LoVo (cell line): Measurements from ENCODE around the gene CMTM1.
"Not testable (repeated sequence)": the region's sequence is repeated elsewhere in the genome, so short reads cannot be mapped to it uniquely, and the experiment has no call there.

Experiments used
- DNase-seq: peaks from one replicate; pipeline ENCODE4 v3.0.0-alpha.2; 2016; ENCODE audit warnings: low spot score

CMTM1 gene

DNA sequence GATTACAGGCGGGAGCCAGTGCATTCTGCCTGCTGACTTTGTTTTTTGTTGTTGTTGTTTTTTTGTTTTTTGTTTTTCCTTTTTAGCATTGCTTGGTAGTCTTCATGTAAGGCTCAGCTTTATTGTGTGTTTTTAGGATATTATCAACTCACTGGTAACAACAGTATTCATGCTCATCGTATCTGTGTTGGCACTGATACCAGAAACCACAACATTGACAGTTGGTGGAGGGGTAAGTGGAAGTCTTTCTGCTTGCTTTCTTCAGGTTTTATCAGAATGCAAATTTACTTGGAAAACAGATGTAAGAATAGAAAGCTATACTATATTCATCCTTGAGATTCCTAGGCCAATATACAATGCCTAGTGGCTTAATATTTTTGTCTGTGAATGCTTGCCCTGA is 3.3 kb upstream of the CMTM1 start:
- DNase-seq, result no peak

DNA sequence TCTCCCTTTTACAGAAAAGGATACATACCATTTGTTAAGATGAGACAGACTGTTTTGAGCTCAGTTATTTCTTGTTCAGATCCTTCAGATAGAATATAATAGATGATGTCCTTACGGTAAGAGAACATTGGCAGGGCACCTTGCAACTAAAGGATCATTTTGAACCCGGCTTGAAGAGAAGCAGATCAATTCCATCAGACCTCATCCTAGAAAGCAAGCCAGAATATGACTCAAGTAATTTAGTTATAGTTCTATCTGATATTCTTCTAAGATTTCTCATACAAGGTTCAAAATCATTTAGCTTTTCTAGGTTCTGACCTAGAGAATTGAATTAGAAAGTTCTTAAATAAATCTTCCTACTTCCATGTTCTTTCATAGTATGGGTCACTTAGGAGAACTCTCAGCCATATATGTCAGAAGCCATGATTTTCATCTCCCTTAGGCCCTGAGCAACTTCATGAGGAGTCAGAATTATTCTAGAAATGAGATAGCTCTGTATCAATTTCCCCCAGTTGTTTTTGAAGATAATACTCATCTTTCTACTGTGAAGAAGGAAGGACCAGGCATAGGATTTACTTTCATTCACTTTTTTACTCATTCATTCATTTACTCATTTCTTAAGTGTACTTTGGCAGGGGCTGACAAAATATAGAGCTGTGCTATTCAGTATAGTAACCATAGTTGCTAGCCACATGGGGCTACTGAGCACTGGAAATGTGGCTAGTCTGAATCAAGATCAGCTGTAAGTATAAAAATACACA is 2.5 kb upstream of the CMTM1 start:
- DNase-seq, result no peak

DNA sequence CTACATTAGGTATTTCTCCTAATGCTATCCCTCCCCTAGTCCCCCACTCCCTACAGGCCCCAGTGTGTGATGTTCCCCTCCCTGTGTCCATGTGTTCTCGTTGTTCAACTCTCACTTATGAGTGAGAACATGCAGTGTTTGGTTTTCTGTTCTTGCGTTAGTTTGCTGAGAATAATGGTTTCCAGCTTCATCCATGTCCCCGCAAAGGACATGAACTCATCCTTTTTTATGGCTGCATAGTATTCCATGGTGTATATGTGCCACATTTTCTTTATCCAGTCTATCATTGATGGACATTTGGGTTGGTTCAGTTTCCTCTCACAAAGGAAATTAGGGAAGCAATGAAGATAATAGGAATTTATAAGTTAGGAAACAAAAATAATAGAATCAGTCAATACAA is 1.0 kb downstream of the CMTM1 start:
- not testable (repeated sequence) for DNase-seq

DNA sequence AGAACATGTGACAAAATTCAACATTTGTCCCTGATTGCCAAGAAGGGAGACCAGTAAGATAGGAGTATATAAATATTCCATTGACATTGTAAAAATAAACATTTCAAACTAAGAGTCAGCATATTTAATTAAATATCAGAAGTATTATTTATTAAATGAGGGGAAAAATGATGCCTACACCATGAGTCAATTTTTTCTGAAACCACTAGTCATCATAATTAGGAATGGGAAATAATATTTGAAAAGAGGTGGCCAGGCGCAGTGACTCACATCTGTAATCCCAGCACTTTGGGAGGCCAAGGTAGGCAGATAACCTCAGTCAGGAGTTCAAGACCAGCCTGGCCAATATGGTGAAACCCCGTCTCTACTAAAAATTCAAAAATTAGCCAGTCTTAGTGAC is 2.1 kb downstream of the CMTM1 start:
- no peak for DNase-seq

DNA sequence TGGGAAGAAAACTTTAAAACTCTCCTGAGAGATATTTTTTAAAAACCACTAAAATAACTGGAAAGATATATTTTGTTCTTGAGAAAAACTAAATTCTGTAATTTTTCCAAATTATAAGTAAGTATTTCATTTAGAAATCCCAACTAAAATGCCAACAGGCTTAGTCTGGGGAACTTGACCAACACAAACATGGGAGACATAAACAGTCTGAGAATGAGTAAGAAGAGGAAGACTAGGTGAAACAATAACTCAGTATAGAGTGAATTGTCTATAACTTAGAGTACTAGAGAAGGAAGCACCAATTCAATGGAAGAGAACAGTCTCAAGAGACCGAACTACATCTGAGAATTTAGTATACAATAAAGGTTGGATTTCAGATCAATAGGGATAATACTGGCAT is 2.9 kb downstream of the CMTM1 start:
- DNase-seq, result no peak

DNA sequence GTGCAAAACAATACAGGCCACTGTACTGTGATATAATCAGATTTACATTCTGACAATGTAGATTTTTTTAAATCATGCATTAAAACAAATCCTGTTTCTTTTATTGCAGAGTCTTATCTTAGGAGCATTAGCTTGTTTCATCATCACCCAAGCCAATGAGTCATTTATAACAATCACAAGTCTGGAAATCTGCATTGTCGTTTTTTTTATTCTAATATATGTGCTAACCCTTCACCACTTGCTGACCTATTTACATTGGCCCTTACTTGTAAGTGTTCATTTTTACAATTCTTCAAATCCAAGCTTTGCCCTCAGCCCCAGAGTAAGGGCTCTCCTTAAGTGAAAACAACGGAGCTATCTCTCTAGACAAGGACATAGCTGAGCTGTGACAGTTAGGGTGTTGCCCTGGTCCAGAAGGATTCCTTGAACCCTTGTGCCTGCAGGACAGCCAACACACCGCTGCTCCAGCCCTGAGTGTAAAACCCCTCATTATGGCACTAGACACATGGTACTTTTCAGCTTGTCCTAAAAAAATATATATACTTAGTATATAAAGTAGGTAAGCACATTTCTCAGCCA is 3.7 kb downstream of the CMTM1 start:
- peak; percentile 38 for DNase-seq

DNA sequence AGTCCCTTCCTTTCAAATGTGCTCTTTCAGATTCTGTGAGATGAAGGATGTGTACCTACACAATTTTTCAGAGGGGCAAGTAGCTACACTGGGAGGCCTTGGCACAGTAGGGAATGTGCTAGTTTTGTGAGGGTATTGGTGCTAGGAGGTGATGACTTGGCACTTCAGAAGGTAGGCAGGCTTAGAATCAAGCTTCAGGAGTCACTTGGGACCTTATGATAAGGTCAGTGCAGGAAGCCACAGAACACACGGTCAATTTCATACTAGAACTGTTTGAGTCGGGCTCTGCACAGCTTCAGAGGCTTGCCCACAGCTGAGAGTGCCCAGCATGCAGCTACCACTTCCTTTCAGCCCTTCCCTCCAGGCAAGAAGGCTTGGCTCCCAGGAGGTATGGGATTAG is 6.1 kb downstream of the CMTM1 start:
- DNase-seq, result no peak

DNA sequence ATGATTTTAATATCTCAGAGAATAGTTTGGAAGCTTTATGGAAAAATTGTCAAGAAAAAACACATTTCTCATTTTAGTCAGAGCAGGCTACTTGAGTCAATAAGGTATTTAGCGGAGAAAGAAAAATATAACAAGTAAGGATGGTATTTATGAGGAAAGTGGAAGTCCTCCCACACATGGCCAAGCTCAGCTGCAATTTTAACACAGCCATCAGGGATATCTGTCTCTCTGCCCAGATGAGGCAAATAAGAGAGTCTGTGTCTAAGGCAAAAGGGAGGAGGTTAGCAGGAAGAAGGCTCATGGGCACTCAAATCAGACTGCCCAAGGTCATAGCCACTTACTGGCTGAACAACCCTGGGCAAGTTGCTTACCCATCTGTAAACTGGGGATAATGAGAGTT is 7.8 kb downstream of the CMTM1 start:
- no peak for DNase-seq

DNA sequence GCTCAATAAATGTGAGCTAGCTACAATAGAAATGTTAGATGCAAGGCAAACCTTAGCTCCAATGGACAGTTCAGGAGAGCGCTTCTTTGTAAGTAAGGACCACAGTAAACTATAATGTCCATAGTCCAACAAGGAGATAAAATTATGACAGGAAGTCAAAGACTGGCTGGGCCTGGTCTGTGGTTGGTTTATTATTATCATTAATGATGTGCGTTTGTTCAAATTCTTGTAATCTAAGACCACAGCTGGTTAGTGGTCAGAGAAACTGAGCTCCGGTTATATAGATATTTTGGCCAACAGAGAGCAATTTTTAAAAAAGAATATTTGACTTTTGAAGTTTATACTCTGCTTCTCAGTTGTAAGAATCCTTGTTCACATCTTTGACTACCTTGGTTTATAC is 8.3 kb downstream of the CMTM1 start:
- no peak for DNase-seq

DNA sequence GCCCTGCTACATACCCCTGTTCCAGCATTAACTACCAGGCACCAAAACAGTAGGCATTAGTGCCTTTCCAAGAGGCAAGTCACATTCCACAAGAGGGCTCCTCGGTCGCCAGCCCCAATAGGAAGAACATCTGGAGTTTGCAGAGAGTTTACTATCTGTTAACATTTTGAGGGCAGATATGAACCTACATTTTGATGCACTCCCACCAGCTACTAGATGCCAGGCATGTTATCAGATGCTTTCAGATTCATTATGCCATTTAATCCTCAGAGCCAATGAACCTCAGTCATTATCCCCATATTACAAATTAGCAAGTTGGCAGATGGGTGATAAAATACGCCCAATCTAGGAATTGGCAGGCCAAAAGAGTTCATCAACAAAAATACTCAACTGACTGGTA is 8.8 kb downstream of the CMTM1 start:
- no peak for DNase-seq

DNA sequence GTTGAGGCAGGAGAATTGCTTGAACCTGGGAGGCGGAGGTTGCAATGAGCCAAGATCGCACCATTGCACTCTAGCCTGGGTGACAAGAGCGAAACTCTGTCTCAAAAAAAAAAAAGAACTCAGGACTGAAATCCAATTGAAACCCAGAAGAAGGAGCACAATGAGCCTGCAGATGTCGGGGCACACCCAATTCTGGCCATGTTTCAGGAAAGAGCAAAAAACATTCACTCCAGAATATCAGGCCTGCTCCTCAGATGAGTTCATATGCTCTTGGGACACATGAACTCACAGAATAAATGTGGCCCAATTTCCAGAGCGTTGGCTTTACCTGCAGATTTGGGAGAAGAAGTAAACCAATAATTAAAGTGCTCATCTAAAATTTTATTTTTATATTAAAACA is 10.1 kb downstream of the CMTM1 start:
- no peak for DNase-seq

DNA sequence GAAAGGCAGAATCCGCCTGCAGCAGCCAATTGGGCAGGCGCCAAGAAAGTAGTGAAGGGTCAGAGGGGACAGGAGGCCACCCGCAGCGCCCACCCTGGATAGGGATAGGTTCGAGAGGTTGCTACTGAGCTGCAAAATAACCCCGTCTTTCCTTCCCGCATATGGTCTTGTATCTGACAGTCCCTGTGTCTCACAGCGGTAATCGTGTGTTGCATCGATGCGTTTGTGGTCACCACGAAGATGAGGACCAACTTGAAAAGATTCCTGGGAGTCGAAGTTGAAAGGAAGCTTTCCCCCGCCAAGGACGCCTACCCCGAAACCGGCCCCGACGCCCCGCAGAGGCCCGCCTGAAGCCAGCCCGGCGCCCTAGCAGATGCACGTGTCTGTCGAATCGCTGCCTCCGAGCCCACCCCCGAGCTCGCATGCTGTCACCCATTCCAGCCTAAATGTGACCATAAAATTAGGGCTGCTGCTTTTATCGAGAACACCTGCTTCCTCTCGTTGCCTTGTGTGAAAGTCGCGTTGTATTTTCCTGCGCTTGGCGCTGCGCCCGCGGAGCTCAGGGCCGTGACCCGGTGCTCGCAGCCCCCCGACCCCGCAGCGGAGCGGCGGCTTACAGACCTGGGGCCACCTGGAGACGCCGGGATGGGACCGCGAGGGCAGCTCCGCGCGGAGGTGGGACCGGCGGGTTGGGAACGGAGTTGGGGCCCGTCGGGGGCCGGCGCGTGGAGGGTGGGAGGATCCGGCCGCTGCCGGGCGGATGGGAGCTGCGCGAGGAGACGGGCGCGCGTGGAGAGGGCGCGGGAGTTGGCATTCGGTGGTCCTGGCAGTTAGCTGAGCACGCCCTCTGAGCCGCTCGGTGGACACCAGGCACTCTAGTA is 12.7 kb downstream of the CMTM1 start, which contains the start of gene CMTM2:
CMTM2 (plus strand) TSS at position 813 of the 881 bp plus-strand sequence. CDS start 145 bp downstream, outside the sequence.
- DNase-seq, result no peak

DNA sequence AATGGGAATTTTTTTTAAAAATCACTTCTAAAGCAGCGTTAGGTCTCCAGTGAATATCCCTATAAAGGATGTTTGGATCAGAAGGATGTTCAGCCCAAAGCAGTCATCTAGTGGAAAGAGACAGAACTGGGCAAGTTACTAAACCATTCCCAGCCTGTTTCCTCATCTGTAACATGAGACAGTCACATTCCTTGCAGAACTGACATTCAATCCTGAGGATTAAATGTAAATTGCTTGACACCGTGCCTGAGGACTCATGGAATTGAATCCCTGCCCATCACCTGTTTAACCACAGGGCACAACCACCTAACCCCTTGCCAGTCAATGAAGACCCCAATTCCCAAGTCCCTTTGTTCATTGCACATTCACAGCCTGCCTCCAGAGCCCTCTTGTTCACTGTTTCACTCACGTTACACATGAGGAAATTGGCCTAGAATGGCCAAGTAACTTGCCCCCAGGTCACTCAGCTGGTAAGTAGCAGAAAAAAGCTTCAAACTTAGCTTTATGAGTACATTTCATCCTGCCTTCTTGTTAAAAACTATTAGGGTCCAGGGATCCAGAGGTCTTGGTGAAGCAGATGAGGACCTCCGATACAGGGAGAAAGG is 14.5 kb downstream of the CMTM1 start:
- no peak for DNase-seq

DNA sequence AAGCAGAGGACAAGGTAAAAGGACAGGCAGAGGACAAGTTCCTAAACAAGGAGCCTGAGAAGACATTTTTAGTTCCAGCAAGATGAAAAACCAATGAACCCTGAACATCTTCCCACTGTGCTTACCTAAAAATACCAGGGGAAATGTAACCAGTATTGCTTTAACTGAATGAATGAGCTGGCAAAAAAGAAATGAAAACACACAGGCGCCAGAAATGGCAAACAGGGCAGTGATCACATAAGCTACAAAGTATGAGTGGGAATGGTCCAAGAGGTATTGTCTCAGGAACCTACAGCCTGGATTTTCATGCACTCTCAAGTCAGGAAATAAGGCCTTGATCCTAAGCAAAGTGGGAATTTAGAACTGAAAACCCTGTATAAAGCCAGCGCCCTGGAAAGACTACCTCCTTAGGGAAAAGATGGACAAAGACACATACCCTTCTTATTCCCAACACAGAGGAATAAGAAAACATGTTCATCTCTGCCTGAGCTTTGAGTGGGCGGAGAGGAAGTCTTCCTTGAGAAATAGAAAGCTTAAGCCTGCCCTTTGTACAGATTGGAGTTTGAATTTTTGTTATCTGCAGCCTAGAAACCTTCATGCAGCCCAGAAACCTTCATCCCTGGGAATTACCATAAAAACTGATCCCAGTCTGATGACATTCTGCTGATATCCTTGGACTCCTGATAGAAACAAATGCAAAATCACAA is 15.2 kb downstream of the CMTM1 start:
- no peak for DNase-seq

DNA sequence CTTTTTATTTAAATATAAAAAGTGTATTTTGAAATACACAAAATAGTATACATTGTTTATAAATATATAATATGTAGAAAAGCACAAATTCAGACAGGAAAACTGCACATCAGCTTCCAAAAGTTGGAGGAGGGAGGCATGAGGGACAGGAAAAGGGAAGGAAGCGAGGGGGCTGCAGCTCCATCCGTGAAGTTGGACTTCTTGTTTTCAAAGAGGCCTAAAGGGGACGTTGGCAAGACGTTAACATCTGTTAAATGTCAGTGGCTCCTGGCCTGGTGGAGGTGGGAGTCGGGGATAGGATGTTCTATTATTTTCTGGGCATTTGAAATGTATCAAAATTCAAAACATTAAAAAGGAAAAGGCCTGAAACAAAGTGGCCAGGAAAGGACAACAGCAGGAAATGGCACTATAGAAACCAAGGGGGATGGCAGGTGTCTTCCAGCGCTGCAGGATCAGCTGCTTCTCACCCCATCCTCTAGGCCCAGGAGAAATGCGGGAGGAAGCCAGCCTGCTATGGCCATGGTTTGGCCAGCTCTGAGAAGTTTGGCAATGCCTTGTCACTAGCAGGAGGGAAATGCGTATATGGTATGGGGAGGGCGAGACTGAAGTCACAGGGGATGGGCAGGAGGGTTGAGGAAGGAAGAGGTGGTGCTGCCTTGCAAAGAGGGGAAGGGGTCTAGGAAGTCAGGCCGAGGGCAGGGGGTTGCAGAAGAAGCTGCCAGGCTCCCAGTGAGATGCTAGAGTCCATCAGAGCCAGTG is 19.4 kb downstream of the CMTM1 start:
- DNase-seq, result no peak

DNA sequence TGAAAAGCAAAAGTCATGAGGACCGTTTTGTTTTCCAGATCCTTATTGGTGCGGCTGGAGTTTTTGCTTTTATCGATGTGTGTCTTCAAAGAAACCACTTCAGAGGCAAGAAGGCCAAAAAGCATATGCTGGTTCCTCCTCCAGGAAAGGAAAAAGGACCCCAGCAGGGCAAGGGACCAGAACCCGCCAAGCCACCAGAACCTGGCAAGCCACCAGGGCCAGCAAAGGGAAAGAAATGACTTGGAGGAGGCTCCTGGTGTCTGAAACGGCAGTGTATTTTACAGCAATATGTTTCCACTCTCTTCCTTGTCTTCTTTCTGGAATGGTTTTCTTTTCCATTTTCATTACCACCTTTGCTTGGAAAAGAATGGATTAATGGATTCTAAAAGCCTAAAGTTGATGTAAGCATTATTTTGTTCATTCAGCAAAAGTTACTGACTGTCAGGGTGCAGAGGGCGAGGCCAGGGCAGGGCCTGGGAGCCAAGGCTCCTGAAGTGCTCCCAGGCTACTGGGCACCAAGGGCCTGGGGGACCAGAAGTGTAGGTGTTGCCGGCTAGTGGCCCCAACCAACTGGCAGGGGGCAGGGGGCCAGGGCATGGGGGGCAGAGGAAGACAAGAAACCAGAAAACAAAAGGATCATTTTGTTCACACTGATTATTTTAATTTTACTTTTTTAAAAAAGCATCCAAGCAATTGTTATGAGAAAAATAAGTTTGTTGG is 21.8 kb downstream of the CMTM1 start:
- no peak for DNase-seq

DNA sequence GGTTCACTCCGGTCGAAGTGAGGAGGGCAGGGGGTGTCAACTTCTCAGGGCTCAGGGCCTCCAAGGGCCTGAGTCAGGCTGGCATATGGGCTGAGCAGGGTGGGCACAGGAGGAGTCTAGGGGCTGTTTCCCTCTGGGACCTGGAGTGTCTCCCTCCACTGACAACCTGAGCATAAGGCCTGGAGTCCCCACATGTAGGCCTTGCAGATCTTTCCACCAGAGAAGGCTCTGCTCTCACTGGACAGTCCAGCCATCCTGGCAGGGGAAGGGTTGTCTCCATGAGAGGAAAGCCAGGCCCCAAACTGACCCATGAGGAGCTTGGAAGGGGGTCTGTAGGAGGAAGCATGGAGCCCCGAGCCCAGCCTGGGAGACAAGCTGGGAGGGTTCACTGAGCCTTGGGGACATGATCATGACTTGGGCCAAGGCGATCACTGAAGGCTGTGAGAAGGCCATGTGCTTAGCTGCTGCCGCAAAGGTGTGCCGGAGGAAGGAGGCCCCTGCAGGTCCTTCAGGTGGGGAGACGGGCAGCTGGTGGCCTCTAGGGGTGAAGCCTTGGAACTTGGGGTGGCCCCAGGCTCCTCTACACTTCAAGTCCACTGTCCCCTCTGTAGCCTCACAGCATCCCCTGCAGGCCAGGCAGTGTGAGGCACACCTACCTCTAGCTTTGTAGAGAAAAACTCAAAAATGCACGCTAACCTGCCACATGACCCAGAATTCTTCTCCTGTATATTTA is 22.9 kb downstream of the CMTM1 start:
- DNase-seq, result no peak

DNA sequence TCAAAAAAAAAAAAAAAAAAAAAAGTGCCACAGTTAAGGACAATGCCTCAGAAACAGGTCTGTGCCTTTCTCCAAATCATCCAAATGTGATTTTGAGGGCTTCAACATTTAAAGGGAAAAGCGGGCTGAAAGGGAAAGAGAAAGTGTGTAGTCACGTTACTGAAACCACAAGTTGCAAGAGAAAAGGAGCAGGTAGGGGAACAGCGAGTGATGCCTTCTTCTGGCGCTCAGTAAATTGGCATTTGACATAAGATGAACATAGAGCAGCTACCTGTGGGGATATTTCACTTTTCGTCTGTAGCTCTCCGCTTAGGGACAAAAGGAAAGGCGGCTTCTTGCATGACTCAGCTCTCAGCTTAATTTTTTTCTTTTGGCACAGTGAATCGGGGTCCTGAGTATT is 24.1 kb downstream of the CMTM1 start:
- DNase-seq, result no peak

DNA sequence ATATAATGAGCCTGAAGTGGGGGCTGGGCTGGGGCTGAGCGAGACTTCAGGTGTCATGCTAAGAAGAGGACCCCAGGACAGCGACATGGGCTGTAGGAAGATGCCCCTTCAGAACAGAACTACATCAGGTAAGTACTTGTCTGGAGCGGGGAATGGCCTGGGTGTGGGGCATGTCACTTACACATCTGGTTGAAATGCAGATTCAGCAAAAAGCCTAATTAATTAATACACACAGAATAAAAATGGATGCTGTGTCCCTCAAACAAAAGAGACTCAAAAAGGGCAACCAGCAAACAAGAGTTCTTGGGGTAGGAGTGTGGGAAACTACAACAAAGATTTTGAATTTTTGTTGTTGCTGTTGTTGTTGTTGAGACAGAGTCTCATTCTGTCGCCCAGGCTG is 24.8 kb downstream of the CMTM1 start:
- no peak for DNase-seq

DNA sequence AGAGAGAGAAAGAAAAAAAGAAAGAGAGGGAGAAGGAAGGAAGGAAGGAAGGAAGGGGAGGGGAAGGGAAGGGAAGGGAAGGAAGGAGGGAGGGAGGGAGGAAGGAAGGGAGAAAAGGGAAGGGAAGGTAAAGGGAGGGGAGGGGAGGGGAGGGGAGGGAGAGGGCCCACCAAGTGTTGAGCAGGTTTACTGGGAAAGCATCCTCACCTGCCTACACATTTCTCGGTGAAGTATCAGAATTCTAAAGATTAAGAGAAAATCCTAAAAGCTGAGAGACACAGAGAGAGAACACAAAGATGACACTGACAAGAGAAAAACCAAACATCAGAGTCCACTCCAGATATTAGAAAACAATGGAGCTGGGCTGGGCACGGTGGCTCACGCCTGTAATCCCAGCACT is 26.0 kb downstream of the CMTM1 start:
- DNase-seq, result no peak
